OCI-LY7 (cell line): ENCODE data around the gene KIFC3. TPM values are rescaled to one million over a fixed set of nuclear protein-coding genes. Genes with fewer than 3 reads are reported as not detected.

Experiments
- BruUV-seq: library from RNA; stranded (reverse); fragments of 400-500 nt; replicated peaks from 2 replicates; lab custom pipeline; 2021; lab: Mats Ljungman, UMichigan
- CTCF ChIA-PET: fragments of 300-600 bp; sonication (Branson Sonifier 250); formaldehyde crosslinking; loops from one replicate; lab custom pipeline; 2022; ENCODE audit warnings: antibody characterized with exemption; ENCODE audit not compliant: unreplicated experiment; lab: Charles Lee
- POLR2A ChIA-PET: fragments of 300-600 bp; sonication (Branson Sonifier 250); formaldehyde crosslinking; loops from one replicate; lab custom pipeline; 2022; ENCODE audit warnings: antibody characterized with exemption; lab: Charles Lee
- DNase-seq: peaks from one replicate; pipeline ENCODE4 v3.0.0-alpha.2; 2015; ENCODE audit warnings: low spot score
- H2AFZ ChIP-seq: fragments of 200-600 bp; sonication (generic), shearing (Covaris generic); 2 replicates; pipeline ENCODE4 v1.6.1; 2014; ENCODE audit warnings: mild to moderate bottlenecking, antibody characterized with exemption, low read length, moderate library complexity
- H3K27ac ChIP-seq: fragments of 200-600 bp; sonication (generic); 2 replicates; pipeline ENCODE4 v1.5.1; 2014; ENCODE audit warnings: mixed run types, low read depth, mild to moderate bottlenecking, moderate library complexity, low read length, inconsistent platforms; ENCODE audit not compliant: poor library complexity, severe bottlenecking
- H3K36me3 ChIP-seq: fragments of 200-600 bp; sonication (generic); 2 replicates; pipeline ENCODE4 v1.6.1; 2014; ENCODE audit warnings: mild to moderate bottlenecking, antibody characterized with exemption, low read length, moderate library complexity, mixed read lengths; ENCODE audit not compliant: insufficient read depth
- H3K4me1 ChIP-seq: fragments of 200-600 bp; sonication (generic); 2 replicates; pipeline ENCODE4 v1.5.1; 2014; ENCODE audit warnings: mild to moderate bottlenecking, low read length; ENCODE audit not compliant: insufficient read depth, poor library complexity, severe bottlenecking
- H3K4me2 ChIP-seq: fragments of 200-600 bp; sonication (generic); 2 replicates; pipeline ENCODE4 v1.6.1; 2014; ENCODE audit warnings: mild to moderate bottlenecking, low read length
- H3K4me3 ChIP-seq: fragments of 200-600 bp; sonication (generic); 2 replicates; pipeline ENCODE4 v1.5.1; 2014; ENCODE audit warnings: mild to moderate bottlenecking, low read depth, low read length; ENCODE audit not compliant: poor library complexity, severe bottlenecking
- H3K79me2 ChIP-seq: fragments of 200-600 bp; sonication (generic); 2 replicates; pipeline ENCODE4 v1.6.1; 2016; ENCODE audit warnings: low read depth, mild to moderate bottlenecking, low read length, moderate library complexity, mixed read lengths; ENCODE audit not compliant: insufficient read depth
- H3K9me2 ChIP-seq: fragments of 200-600 bp; sonication (generic); 2 replicates; pipeline ENCODE4 v1.6.1; 2016; ENCODE audit warnings: mild to moderate bottlenecking, low read length, mixed read lengths; ENCODE audit not compliant: insufficient read depth
- H3K9me3 ChIP-seq: fragments of 200-600 bp; sonication (generic); 2 replicates; pipeline ENCODE4 v1.6.1; 2014; ENCODE audit warnings: mild to moderate bottlenecking, mixed run types, low read length, mixed read lengths
- H4K20me1 ChIP-seq: fragments of 200-600 bp; sonication (generic); 2 replicates; pipeline ENCODE4 v1.6.1; 2014; ENCODE audit warnings: mild to moderate bottlenecking, antibody characterized with exemption, low read length, moderate library complexity, mixed read lengths; ENCODE audit not compliant: insufficient read depth
- CTCF ChIP-seq: fragments of 200-600 bp; sonication (generic); conservative IDR thresholded peaks from 2 replicates; pipeline ENCODE4 v1.5.1; 2014; ENCODE audit warnings: mild to moderate bottlenecking, antibody characterized with exemption, low read length, moderate library complexity, mixed read lengths
- EZH2phosphoT487 ChIP-seq: fragments of 200-600 bp; sonication (generic); IDR thresholded peaks from 2 replicates; pipeline ENCODE4 v1.6.1; 2018; ENCODE audit warnings: low read depth, borderline replicate concordance, mild to moderate bottlenecking, mixed run types, antibody characterized with exemption, low read length, moderate library complexity, mixed read lengths
- intact Hi-C: fragments of 100-400 bp; cut with micrococcal nuclease; formaldehyde crosslinking; loops from one replicate; pipeline ENCODE4 v1.10.0; 2022; ENCODE audit not compliant: unreplicated experiment
- total RNA-seq, 2 experiments: library from RNA; depleted of rRNA in 1 of 2; stranded (reverse); fragments of >200 nt in 1 of 2; shearing (Covaris generic) in 1 of 2; gene quantifications; 2 replicates each; pipeline ENCODE4 v1.2.3, GENCODE V29; 2014 to 2022

KIFC3 gene
- total RNA-seq, 2 experiments from 2014 or later, result 0.61 TPM; not detected in 1

- Histone ChIP-seq H2AFZ (no peak overlapping the region), H3K36me3 (no peaks in the 10 kb centered on the region), H3K4me1 (no peaks in the 10 kb centered on the region), H3K27ac (no peak overlapping the region), H4K20me1 (no peaks in the 10 kb centered on the region), H3K79me2 (no peaks in the 10 kb centered on the region), H3K9me3 (no peaks in the 10 kb centered on the region), H3K9me2 (no peaks in the 10 kb centered on the region), H3K4me2 (no peak overlapping the region), H3K4me3 (no peak overlapping the region)
- TF ChIP-seq CTCF (no peak), EZH2phosphoT487 (no peak)
- ChIA-PET CTCF (interaction anchor here (0.9 kb wide), 1 partner anchor 31 kb away, joined by 3 read pairs; no protein-coding TSS in a partner anchor), POLR2A (no interaction called here)
- no TSS peak for BruUV-seq
- intact Hi-C loops, result no loop called here
- DNase-seq, result no peak
Measured at GRCh38 chr16:57791195-57791892, 10.9 kb downstream of the KIFC3 start.

DNA sequence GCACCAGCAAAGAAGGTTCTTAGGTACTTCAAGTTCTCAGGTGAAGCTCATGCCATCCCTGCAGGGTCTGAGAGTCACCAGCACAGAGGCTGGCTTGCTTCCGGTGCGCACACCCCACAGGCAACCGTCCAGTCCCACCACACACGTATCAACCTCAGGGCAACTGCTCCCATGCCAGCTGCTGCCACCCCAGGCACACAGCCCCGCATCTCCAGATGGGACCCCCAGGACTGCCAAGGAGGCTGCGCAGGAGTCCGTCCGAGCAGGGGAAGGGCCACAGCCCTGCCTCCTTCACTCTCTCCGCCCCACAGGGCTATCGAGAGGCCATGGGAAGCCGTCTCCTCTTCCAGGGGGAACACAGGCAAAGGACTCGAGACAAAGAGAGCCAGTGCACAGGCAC is 13.3 kb downstream of the KIFC3 start:
- ChIA-PET CTCF (no interaction called here), POLR2A (no interaction called here)
- DNase-seq, result no peak
- no peaks in the 10 kb centered on the region for H3K4me1 ChIP-seq
- H3K4me2 ChIP-seq, result no peak overlapping the region
- no peaks in the 10 kb centered on the region for H4K20me1 ChIP-seq
- H2AFZ ChIP-seq, result no peak overlapping the region
- BruUV-seq, result no TSS peak
- H3K27ac ChIP-seq, result no peak overlapping the region
- intact Hi-C loops, result no loop called here
- TF ChIP-seq CTCF (no peak), EZH2phosphoT487 (no peak)
- no peaks in the 10 kb centered on the region for H3K36me3 ChIP-seq
- no peaks in the 10 kb centered on the region for H3K9me2 ChIP-seq
- no peaks in the 10 kb centered on the region for H3K79me2 ChIP-seq
- no peak overlapping the region for H3K4me3 ChIP-seq
- no peaks in the 10 kb centered on the region for H3K9me3 ChIP-seq

DNA sequence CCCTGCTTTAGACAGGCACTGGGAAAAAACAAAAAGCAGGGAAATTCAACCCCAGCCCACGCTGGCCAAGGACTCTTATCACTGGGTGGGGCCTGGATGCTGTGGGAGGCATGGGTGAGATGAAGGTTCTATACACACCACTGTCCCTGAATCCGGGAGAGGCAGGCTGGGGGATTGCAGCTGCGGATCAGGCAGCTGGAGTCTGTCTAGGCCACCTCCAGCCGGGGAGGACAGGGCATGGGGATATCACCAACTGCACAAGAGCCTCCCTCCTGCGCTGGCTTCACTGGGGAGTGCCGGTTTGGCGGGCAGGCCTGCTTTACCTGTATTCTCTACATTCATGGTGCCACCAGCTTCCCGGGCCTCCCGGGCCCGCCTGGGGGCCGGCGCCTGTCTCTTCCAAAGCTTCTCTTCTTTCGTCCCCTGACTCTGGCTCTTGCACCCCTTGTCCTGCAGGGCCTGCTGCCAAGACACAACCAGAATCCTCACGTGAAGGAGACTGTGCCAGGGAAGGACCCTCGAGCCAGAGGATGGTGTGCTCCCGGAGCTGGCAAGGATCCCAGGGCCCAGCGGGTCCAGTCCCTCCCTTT is 13.9 kb downstream of the KIFC3 start:
- Histone ChIP-seq H3K9me3 (no peaks in the 10 kb centered on the region), H3K4me2 (no peak overlapping the region), H3K27ac (no peak overlapping the region), H3K9me2 (no peaks in the 10 kb centered on the region), H2AFZ (no peak overlapping the region), H3K79me2 (no peaks in the 10 kb centered on the region), H4K20me1 (no peaks in the 10 kb centered on the region), H3K4me3 (no peak overlapping the region), H3K4me1 (no peaks in the 10 kb centered on the region), H3K36me3 (no peaks in the 10 kb centered on the region)
- TF ChIP-seq EZH2phosphoT487, result no peak
- BruUV-seq, result no TSS peak
- intact Hi-C loops, result no loop called here
- ChIA-PET POLR2A (no interaction called here), CTCF (no interaction called here)
- DNase-seq, result no peak
